Gastroesophageal sphincter (tissue), 4 donors: ENCODE results near the gene P3H2. TPM values are rescaled to one million over a fixed set of nuclear protein-coding genes. Genes with fewer than 3 reads are reported as not detected.

Source experiments
- ATAC-seq: fragments of 150-250 bp; one replicate; pipeline ENCODE4 v1.9.1; 2016; ENCODE audit warnings: mild to moderate bottlenecking, moderate library complexity
- H3K27ac ChIP-seq, 4 donors: fragments of 200-600 bp; sonication (generic) in 3 of 4; 1 replicate in 3 of 4; 2 replicates in 1 of 4; pipeline ENCODE4 v1.5.1; 2016 to 2019
- H3K27me3 ChIP-seq: fragments of 200-600 bp; sonication (generic); one replicate; pipeline ENCODE4 v1.5.1; 2019
- H3K36me3 ChIP-seq, 2 donors: fragments of 200-600 bp; sonication (generic); one replicate each; pipeline ENCODE4 v1.5.1; 2019; ENCODE audit warnings: control low read depth in 1 of 2
- H3K4me1 ChIP-seq, 3 donors: fragments of 200-600 bp; sonication (generic); 1 replicate in 2 of 3; 2 replicates in 1 of 3; pipeline ENCODE4 v1.5.1; 2016 to 2019; ENCODE audit warnings: control low read depth in 2 of 3
- H3K4me3 ChIP-seq, 2 donors: fragments of 200-600 bp; sonication (generic); one replicate each; pipeline ENCODE4 v1.5.1; 2019; ENCODE audit warnings: mild to moderate bottlenecking in 1 of 2, moderate library complexity in 1 of 2
- H3K9me3 ChIP-seq, 3 donors: fragments of 200-600 bp; sonication (generic); one replicate each; pipeline ENCODE4 v1.5.1; 2017 to 2019; ENCODE audit warnings: control low read depth in 2 of 3
- CTCF ChIP-seq, 4 experiments: fragments of 200-600 bp in 2 of 4; fragments of 450-650 bp in 2 of 4; sonication (generic) in 1 of 4; IDR thresholded peaks; one replicate each; pipeline ENCODE4 v1.5.1; 2017 to 2019; ENCODE audit warnings: antibody characterized with exemption in 4 of 4, mild to moderate bottlenecking in 2 of 4, moderate library complexity in 2 of 4
- EP300 ChIP-seq: sonication (generic); formaldehyde crosslinking; IDR thresholded peaks from one replicate; pipeline ENCODE4 v1.6.1; 2017; ENCODE audit warnings: antibody characterized with exemption, mild to moderate bottlenecking
- POLR2A ChIP-seq, 2 donors: fragments of 450-650 bp; IDR thresholded peaks; one replicate each; pipeline ENCODE4 v1.6.1; 2017; ENCODE audit warnings: antibody characterized with exemption in 2 of 2, mild to moderate bottlenecking in 2 of 2, moderate library complexity in 1 of 2
- POLR2AphosphoS5 ChIP-seq: sonication (generic); formaldehyde crosslinking; IDR thresholded peaks from one replicate; pipeline ENCODE4 v1.6.1; 2017; ENCODE audit warnings: antibody characterized with exemption
- WGBS, 2 donors: methylation state at CpG; one replicate each; pipeline ENCODE4 v1.1.5; 2018; ENCODE audit warnings: low coverage in 1 of 2; 5-methylcytosine and 5-hydroxymethylcytosine counted together
- total RNA-seq, 4 donors: library from RNA; depleted of rRNA; stranded (reverse); fragments of >200 nt; gene quantifications; one replicate each; pipeline ENCODE4 v1.1.0, GENCODE V29; 2016

The P3H2 gene
- total RNA-seq, 4 donors from 2014 or later: 10.6 to 55.9 (median 36.2) TPM

GRCh38 chr3:189990826-189991225 lies 129.9 kb downstream of the P3H2 start:
- H3K36me3 ChIP-seq: peaks cover 0 to 14% of the 10 kb centered on the region in 2 donors
- H3K4me3 ChIP-seq: no peak overlapping the region
- no peak overlapping the region for H3K27ac ChIP-seq
- TF ChIP-seq CTCF (IDR thresholded peaks at IDR 0.05): no peak
- H3K4me1 ChIP-seq: no peaks in the 10 kb centered on the region
- 86 to 91% methylated on average over 4 to 5 of the region's 5 CpGs for WGBS, 2 donors
- ATAC-seq: no peak
- H3K9me3 ChIP-seq: no peaks in the 10 kb centered on the region
- H3K27me3 ChIP-seq: no peaks in the 10 kb centered on the region

GRCh38 chr3:189988854-189989253 lies 131.8 kb downstream of the P3H2 start:
- H3K27ac ChIP-seq: no peak overlapping the region
- no peaks in the 10 kb centered on the region for H3K4me1 ChIP-seq
- ATAC-seq: no peak
- no peaks in the 10 kb centered on the region for H3K27me3 ChIP-seq
- WGBS, 2 donors: 93 to 95% methylated on average over 8 to 12 of the region's 12 CpGs
- no peaks in the 10 kb centered on the region for H3K9me3 ChIP-seq
- H3K36me3 ChIP-seq: peaks cover 0 to 14% of the 10 kb centered on the region in 2 donors
- no peak for TF ChIP-seq POLR2AphosphoS5
- no peak overlapping the region for H3K4me3 ChIP-seq

DNA sequence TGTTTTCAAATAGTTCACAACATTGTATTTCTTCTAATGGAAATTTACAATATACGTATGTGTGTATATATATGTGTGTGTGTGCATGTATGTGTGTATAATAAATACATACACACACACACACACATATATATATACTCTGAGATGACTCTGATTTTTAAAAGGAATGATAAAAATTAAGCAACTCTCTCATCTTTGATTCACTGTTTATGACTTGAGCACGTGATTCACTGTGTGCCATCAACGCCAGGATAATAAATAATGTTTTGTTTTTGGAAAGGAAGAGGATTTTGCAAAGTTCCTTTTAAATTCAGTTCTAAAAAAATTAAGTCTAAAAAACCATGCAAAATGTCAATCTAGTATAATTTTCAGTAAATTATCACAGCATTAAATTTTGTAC lies 132.4 kb downstream of the P3H2 start:
- ATAC-seq: no peak
- Histone ChIP-seq H3K9me3 (no peaks in the 10 kb centered on the region), H3K27ac (no peak overlapping the region), H3K4me3 (no peak overlapping the region), H3K36me3 (peaks cover 0 to 14% of the 10 kb centered on the region in 2 donors), H3K27me3 (no peaks in the 10 kb centered on the region), H3K4me1 (no peaks in the 10 kb centered on the region)
- TF ChIP-seq EP300: no peak
- no peak for TF ChIP-seq CTCF (IDR thresholded peaks at IDR 0.05)
- TF ChIP-seq POLR2AphosphoS5: no peak
- no peak for TF ChIP-seq POLR2A (IDR thresholded peaks at IDR 0.05)
- WGBS, 2 donors: 66 to 83% methylated on average over 3 of the region's 3 CpGs

DNA sequence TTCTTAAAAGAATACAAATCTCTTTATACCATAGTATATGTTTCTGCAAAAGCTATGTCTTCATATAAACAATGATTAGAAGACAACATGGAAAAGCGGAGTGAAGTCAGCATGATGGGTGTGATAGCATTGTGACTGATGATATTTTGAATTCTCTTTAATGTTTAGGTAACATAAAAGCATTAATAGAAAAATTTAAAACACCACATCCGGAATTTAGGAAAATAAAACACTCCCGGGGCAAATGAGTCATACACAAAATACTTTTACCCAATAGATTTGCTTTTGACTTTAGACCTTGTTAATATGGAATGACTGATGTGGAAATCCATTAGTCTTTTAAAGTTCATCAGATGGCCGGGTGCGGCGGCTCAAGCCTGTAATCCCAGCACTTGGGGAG lies 134.7 kb downstream of the P3H2 start:
- H3K9me3 ChIP-seq: no peaks in the 10 kb centered on the region
- ATAC-seq: no peak
- no peak overlapping the region for H3K27ac ChIP-seq
- TF ChIP-seq EP300 (no peak), CTCF (IDR thresholded peaks at IDR 0.05) (no peak), POLR2A (IDR thresholded peaks at IDR 0.05) (no peak), POLR2AphosphoS5 (no peak)
- no peak overlapping the region for H3K4me3 ChIP-seq
- H3K27me3 ChIP-seq: no peaks in the 10 kb centered on the region
- 79 to 88% methylated on average over 6 of the region's 6 CpGs for WGBS, 2 donors
- H3K36me3 ChIP-seq: peaks cover 0 to 14% of the 10 kb centered on the region in 2 donors
- H3K4me1 ChIP-seq: peaks cover 4 to 23% (median 15%) of the 10 kb centered on the region in 3 donors

- Histone ChIP-seq H3K9me3 (no peaks in the 10 kb centered on the region), H3K36me3 (peaks cover 0 to 10% of the 10 kb centered on the region in 2 donors), H3K4me3 (no peak overlapping the region), H3K27me3 (no peaks in the 10 kb centered on the region), H3K4me1 (peaks cover 4 to 27% (median 15%) of the 10 kb centered on the region in 3 donors), H3K27ac (no peak overlapping the region)
- no peak for TF ChIP-seq POLR2A (IDR thresholded peaks at IDR 0.05)
- TF ChIP-seq POLR2AphosphoS5: no peak
- TF ChIP-seq EP300: no peak
- no peak for TF ChIP-seq CTCF (IDR thresholded peaks at IDR 0.05)
- ATAC-seq: no peak
- WGBS, 2 donors: 84 to 92% methylated on average over 3 of the region's 3 CpGs
Measured at GRCh38 chr3:189983612-189984011, 137.1 kb downstream of the P3H2 start.
